Glutamatergic neuron (in vitro differentiated cells): ENCODE results near the gene CD151. TPM values are rescaled to one million over a fixed set of nuclear protein-coding genes. Genes with fewer than 3 reads are reported as not detected.

Experiments used
- DNase-seq: peaks from one replicate; pipeline ENCODE4 v3.0.0; 2022
- H3K27ac Mint-ChIP-seq: one replicate; pipeline ENCODE4 v1.8.0; 2020; ENCODE audit warnings: mild to moderate bottlenecking, mixed read lengths, inconsistent platforms; ENCODE audit not compliant: unreplicated experiment
- H3K27me3 Mint-ChIP-seq: one replicate; pipeline ENCODE4 v1.8.0; 2020; ENCODE audit warnings: mild to moderate bottlenecking, moderate library complexity, mixed read lengths, inconsistent platforms; ENCODE audit not compliant: unreplicated experiment
- H3K36me3 Mint-ChIP-seq: one replicate; pipeline ENCODE4 v1.8.0; 2020; ENCODE audit warnings: mild to moderate bottlenecking, mixed read lengths, inconsistent platforms; ENCODE audit not compliant: unreplicated experiment
- H3K4me1 Mint-ChIP-seq: one replicate; pipeline ENCODE4 v1.8.0; 2020; ENCODE audit warnings: mild to moderate bottlenecking, low read depth, mixed read lengths, inconsistent platforms; ENCODE audit not compliant: unreplicated experiment
- H3K4me3 Mint-ChIP-seq: one replicate; pipeline ENCODE4 v1.8.0; 2020; ENCODE audit warnings: mild to moderate bottlenecking, mixed read lengths, inconsistent platforms; ENCODE audit not compliant: unreplicated experiment
- H3K9me3 Mint-ChIP-seq: one replicate; pipeline ENCODE4 v1.8.0; 2020; ENCODE audit warnings: mild to moderate bottlenecking, moderate library complexity, mixed read lengths, inconsistent platforms; ENCODE audit not compliant: unreplicated experiment
- CTCF ChIP-seq: fragments of 200-600 bp; sonication (generic); IDR thresholded peaks from one replicate; pipeline ENCODE4 v1.5.0; 2021; ENCODE audit not compliant: partially characterized antibody, unreplicated experiment
- total RNA-seq: library from RNA; stranded (reverse); fragmentation: NEBNext Ultra II Directional; extraction: Animal tissue kit (Norgen Biotek cat#: 25700); gene quantifications from one replicate; pipeline ENCODE4 v1.2.1, GENCODE V29; 2021; ENCODE audit not compliant: unreplicated experiment

Gene CD151
- total RNA-seq, 1 donor from 2014 or later = 346 TPM

DNA sequence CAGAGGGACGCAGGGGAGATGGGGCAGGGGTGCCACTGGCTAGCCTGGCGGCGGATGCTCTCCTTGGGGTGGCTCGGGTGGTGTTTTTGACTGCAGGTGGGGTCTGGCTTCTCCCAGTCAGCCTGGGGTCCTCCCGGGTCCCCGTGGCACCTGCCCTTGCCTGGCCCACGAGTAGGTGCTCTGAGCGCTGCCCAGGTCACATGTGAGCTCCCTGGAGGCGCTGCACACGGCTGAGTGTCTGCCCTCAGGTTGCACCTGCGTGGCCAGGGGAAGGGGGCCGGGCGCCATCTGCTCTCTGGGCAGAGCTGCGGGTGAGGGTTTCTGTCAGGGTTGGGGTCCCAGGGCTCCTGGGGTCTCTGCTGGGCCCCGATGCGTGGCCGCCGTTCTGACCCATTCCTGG is 15.1 kb downstream of the CD151 start:
- Mint-ChIP-seq H3K9me3 (peaks cover 5% of the 10 kb centered on the region), H3K27ac (no peak overlapping the region), H3K4me1 (peaks cover 6% of the 10 kb centered on the region), H3K4me3 (no peak overlapping the region), H3K36me3 (no peaks in the 10 kb centered on the region), H3K27me3 (peaks cover 3% of the 10 kb centered on the region)
- DNase-seq = no peak
- no peak for TF ChIP-seq CTCF

GRCh38 chr11:848380-848931 is 15.7 kb downstream of the CD151 start:
- no peak overlapping the region for H3K4me3 Mint-ChIP-seq
- peak; percentile 74 for DNase-seq
- H3K27ac Mint-ChIP-seq = no peak overlapping the region
- TF ChIP-seq CTCF = peak; percentile 84
- H3K4me1 Mint-ChIP-seq = peaks cover 6% of the 10 kb centered on the region
- H3K9me3 Mint-ChIP-seq = peaks cover 5% of the 10 kb centered on the region
- H3K27me3 Mint-ChIP-seq = peaks cover 3% of the 10 kb centered on the region
- no peaks in the 10 kb centered on the region for H3K36me3 Mint-ChIP-seq

GRCh38 chr11:849104-849824 is 16.5 kb downstream of the CD151 start:
- TF ChIP-seq CTCF = no peak
- H3K4me1 Mint-ChIP-seq = peaks cover 6% of the 10 kb centered on the region
- H3K4me3 Mint-ChIP-seq = no peak overlapping the region
- H3K36me3 Mint-ChIP-seq = no peaks in the 10 kb centered on the region
- H3K27ac Mint-ChIP-seq = no peak overlapping the region
- peak; percentile 86 for DNase-seq
- H3K9me3 Mint-ChIP-seq = peaks cover 2% of the 10 kb centered on the region
- peaks cover 3% of the 10 kb centered on the region for H3K27me3 Mint-ChIP-seq

GRCh38 chr11:849951-850774 is 17.4 kb downstream of the CD151 start:
- peak overlapping the region; percentile 77 for H3K4me3 Mint-ChIP-seq
- TF ChIP-seq CTCF = no peak
- peaks cover 3% of the 10 kb centered on the region for H3K27me3 Mint-ChIP-seq
- H3K36me3 Mint-ChIP-seq = no peaks in the 10 kb centered on the region
- H3K27ac Mint-ChIP-seq = no peak overlapping the region
- DNase-seq = no peak
- peaks cover 4% of the 10 kb centered on the region for H3K4me1 Mint-ChIP-seq
- peaks cover 2% of the 10 kb centered on the region for H3K9me3 Mint-ChIP-seq
